ENCODE data around the gene ARHGAP9.

DNA sequence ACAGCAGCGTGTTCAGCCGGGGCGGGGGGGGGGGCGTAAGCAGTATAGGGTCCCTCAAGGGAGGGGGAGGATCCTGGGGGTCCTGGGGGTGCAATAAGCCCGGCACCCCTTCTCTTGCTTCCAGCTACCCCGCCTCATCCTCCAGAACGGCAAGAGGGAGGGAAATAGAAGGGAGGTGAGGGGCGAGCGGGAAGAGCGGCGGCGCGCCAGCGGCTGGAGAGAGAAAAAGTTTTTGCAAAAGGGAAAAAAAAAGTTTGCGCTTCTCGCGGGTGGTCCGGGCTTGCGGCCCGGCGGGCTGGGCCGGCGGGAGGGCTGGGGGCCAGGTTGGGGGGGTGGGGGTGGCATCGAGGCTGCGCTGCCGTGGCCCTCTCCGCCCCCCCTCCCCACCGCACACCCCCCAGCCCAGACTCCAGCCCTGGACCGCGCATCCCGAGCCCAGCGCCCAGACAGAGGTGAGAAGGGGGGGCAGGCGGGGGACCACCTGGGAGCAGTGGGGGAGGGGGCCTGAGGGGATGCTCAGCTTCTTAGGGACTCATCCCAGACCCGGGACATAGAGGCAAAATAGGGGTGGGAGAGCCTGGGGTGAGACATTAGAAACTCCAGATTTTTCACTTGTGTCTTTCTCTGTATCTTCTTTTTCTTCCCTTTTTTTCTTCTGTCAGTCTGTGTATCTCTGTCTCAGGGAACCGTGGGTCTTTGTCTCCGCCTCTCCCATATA is 19.8 kb downstream of the ARHGAP9 start, which contains the start of gene GLI1:
- TF ChIP-seq, protein P1, sequence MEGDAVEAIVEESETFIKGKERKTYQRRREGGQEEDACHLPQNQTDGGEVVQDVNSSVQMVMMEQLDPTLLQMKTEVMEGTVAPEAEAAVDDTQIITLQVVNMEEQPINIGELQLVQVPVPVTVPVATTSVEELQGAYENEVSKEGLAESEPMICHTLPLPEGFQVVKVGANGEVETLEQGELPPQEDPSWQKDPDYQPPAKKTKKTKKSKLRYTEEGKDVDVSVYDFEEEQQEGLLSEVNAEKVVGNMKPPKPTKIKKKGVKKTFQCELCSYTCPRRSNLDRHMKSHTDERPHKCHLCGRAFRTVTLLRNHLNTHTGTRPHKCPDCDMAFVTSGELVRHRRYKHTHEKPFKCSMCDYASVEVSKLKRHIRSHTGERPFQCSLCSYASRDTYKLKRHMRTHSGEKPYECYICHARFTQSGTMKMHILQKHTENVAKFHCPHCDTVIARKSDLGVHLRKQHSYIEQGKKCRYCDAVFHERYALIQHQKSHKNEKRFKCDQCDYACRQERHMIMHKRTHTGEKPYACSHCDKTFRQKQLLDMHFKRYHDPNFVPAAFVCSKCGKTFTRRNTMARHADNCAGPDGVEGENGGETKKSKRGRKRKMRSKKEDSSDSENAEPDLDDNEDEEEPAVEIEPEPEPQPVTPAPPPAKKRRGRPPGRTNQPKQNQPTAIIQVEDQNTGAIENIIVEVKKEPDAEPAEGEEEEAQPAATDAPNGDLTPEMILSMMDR (IDR thresholded peaks at IDR 0.05), result no peak
- no peak for TF ChIP-seq POLR2A (IDR thresholded peaks at IDR 0.05)
